ENCODE measurements around the gene AMH. TPM values are rescaled to one million over a fixed set of nuclear protein-coding genes. Genes with fewer than 3 reads are reported as not detected.
A peak's percentile ranks its signal among the peaks of the same experiment; 100 is the strongest.

The AMH gene
- total and polyA plus RNA-seq, 2 of the 13 experiments (the other 11 are each of a cell fraction or from before 2014, with no cell fraction given): 0.03 to 0.18 TPM

DNA sequence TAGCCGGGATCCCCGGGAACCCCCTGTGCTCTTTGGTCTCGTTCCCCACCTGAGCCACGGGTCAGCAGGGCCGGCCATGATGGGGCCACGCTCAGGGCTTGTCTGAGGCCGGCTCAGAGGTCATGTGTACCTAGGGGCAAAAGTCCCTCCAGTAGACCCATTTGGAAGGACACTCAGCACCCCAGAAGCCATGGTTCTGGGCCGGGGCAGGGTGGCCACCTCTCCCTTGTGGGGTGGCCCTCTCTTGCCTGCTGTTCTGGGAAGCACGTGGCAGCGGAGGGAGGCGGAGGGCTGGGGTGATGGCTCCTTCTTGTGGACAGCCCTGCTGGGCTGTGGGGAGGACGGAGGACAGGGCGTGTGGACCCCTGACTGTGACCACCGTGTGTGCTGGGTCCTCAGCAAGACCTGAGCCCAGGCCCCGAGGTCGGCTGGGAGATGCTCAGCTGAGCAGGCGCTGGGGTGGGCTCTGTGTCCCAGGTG, 39.3 kb downstream of the AMH start (continued):
- TF ChIP-seq, protein P1, sequence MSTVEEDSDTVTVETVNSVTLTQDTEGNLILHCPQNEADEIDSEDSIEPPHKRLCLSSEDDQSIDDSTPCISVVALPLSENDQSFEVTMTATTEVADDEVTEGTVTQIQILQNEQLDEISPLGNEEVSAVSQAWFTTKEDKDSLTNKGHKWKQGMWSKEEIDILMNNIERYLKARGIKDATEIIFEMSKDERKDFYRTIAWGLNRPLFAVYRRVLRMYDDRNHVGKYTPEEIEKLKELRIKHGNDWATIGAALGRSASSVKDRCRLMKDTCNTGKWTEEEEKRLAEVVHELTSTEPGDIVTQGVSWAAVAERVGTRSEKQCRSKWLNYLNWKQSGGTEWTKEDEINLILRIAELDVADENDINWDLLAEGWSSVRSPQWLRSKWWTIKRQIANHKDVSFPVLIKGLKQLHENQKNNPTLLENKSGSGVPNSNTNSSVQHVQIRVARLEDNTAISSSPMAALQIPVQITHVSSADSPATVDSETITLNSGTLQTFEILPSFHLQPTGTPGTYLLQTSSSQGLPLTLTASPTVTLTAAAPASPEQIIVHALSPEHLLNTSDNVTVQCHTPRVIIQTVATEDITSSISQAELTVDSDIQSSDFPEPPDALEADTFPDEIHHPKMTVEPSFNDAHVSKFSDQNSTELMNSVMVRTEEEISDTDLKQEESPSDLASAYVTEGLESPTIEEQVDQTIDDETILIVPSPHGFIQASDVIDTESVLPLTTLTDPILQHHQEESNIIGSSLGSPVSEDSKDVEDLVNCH (CRISPR knock-in tag; IDR thresholded peaks at IDR 0.05): no peak
- TF ChIP-seq ATF1 (CRISPR knock-in tag; IDR thresholded peaks at IDR 0.05) (no peak), ZNF652 (CRISPR knock-in tag; IDR thresholded peaks at IDR 0.05; ENCODE audit: borderline replicate concordance, low read depth) (no peak), ZNF878 (CRISPR knock-in tag; IDR thresholded peaks at IDR 0.05) (no peak), ZNF788 (CRISPR knock-in tag; IDR thresholded peaks at IDR 0.05; ENCODE audit: borderline replicate concordance) (peak; percentile 35; the same call in 1 of the 2 replicates), NR3C1 (CRISPR knock-in tag; IDR thresholded peaks at IDR 0.05) (no peak), SRY (CRISPR knock-in tag; IDR thresholded peaks at IDR 0.05) (no peak), ZFP36L2 (CRISPR knock-in tag; IDR thresholded peaks at IDR 0.05) (no peak)
- TF ChIP-seq, protein P2, sequence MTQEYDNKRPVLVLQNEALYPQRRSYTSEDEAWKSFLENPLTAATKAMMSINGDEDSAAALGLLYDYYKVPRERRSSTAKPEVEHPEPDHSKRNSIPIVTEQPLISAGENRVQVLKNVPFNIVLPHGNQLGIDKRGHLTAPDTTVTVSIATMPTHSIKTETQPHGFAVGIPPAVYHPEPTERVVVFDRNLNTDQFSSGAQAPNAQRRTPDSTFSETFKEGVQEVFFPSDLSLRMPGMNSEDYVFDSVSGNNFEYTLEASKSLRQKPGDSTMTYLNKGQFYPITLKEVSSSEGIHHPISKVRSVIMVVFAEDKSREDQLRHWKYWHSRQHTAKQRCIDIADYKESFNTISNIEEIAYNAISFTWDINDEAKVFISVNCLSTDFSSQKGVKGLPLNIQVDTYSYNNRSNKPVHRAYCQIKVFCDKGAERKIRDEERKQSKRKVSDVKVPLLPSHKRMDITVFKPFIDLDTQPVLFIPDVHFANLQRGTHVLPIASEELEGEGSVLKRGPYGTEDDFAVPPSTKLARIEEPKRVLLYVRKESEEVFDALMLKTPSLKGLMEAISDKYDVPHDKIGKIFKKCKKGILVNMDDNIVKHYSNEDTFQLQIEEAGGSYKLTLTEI (CRISPR knock-in tag; conservative IDR thresholded peaks at IDR 0.05): no peak
- TF ChIP-seq, protein P3, sequence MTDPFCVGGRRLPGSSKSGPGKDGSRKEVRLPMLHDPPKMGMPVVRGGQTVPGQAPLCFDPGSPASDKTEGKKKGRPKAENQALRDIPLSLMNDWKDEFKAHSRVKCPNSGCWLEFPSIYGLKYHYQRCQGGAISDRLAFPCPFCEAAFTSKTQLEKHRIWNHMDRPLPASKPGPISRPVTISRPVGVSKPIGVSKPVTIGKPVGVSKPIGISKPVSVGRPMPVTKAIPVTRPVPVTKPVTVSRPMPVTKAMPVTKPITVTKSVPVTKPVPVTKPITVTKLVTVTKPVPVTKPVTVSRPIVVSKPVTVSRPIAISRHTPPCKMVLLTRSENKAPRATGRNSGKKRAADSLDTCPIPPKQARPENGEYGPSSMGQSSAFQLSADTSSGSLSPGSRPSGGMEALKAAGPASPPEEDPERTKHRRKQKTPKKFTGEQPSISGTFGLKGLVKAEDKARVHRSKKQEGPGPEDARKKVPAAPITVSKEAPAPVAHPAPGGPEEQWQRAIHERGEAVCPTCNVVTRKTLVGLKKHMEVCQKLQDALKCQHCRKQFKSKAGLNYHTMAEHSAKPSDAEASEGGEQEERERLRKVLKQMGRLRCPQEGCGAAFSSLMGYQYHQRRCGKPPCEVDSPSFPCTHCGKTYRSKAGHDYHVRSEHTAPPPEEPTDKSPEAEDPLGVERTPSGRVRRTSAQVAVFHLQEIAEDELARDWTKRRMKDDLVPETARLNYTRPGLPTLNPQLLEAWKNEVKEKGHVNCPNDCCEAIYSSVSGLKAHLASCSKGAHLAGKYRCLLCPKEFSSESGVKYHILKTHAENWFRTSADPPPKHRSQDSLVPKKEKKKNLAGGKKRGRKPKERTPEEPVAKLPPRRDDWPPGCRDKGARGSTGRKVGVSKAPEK (CRISPR knock-in tag; IDR thresholded peaks at IDR 0.05; ENCODE audit: borderline replicate concordance): peak; percentile 43; the same call in 1 of the 2 replicates
- TF ChIP-seq, protein P4, sequence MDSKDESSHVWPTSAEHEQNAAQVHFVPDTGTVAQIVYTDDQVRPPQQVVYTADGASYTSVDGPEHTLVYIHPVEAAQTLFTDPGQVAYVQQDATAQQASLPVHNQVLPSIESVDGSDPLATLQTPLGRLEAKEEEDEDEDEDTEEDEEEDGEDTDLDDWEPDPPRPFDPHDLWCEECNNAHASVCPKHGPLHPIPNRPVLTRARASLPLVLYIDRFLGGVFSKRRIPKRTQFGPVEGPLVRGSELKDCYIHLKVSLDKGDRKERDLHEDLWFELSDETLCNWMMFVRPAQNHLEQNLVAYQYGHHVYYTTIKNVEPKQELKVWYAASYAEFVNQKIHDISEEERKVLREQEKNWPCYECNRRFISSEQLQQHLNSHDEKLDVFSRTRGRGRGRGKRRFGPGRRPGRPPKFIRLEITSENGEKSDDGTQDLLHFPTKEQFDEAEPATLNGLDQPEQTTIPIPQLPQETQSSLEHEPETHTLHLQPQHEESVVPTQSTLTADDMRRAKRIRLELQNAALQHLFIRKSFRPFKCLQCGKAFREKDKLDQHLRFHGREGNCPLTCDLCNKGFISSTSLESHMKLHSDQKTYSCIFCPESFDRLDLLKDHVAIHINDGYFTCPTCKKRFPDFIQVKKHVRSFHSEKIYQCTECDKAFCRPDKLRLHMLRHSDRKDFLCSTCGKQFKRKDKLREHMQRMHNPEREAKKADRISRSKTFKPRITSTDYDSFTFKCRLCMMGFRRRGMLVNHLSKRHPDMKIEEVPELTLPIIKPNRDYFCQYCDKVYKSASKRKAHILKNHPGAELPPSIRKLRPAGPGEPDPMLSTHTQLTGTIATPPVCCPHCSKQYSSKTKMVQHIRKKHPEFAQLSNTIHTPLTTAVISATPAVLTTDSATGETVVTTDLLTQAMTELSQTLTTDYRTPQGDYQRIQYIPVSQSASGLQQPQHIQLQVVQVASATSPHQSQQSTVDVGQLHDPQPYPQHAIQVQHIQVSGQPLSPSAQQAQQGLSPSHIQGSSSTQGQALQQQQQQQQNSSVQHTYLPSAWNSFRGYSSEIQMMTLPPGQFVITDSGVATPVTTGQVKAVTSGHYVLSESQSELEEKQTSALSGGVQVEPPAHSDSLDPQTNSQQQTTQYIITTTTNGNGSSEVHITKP (CRISPR knock-in tag; IDR thresholded peaks at IDR 0.05; ENCODE audit: low read depth): no peak
- TF ChIP-seq, protein P5, sequence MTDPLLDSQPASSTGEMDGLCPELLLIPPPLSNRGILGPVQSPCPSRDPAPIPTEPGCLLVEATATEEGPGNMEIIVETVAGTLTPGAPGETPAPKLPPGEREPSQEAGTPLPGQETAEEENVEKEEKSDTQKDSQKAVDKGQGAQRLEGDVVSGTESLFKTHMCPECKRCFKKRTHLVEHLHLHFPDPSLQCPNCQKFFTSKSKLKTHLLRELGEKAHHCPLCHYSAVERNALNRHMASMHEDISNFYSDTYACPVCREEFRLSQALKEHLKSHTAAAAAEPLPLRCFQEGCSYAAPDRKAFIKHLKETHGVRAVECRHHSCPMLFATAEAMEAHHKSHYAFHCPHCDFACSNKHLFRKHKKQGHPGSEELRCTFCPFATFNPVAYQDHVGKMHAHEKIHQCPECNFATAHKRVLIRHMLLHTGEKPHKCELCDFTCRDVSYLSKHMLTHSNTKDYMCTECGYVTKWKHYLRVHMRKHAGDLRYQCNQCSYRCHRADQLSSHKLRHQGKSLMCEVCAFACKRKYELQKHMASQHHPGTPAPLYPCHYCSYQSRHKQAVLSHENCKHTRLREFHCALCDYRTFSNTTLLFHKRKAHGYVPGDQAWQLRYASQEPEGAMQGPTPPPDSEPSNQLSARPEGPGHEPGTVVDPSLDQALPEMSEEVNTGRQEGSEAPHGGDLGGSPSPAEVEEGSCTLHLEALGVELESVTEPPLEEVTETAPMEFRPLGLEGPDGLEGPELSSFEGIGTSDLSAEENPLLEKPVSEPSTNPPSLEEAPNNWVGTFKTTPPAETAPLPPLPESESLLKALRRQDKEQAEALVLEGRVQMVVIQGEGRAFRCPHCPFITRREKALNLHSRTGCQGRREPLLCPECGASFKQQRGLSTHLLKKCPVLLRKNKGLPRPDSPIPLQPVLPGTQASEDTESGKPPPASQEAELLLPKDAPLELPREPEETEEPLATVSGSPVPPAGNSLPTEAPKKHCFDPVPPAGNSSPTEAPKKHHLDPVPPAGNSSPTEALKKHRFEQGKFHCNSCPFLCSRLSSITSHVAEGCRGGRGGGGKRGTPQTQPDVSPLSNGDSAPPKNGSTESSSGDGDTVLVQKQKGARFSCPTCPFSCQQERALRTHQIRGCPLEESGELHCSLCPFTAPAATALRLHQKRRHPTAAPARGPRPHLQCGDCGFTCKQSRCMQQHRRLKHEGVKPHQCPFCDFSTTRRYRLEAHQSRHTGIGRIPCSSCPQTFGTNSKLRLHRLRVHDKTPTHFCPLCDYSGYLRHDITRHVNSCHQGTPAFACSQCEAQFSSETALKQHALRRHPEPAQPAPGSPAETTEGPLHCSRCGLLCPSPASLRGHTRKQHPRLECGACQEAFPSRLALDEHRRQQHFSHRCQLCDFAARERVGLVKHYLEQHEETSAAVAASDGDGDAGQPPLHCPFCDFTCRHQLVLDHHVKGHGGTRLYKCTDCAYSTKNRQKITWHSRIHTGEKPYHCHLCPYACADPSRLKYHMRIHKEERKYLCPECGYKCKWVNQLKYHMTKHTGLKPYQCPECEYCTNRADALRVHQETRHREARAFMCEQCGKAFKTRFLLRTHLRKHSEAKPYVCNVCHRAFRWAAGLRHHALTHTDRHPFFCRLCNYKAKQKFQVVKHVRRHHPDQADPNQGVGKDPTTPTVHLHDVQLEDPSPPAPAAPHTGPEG (CRISPR knock-in tag; IDR thresholded peaks at IDR 0.05): no peak

All from HepG2 (cell line).